Stomach (tissue), 4 donors: ENCODE results near the gene S100A5.

Source experiments
- EP300 ChIP-seq: sonication (generic); formaldehyde crosslinking; IDR thresholded peaks from one replicate; pipeline ENCODE4 v1.6.1; 2017; ENCODE audit warnings: antibody characterized with exemption
- POLR2A ChIP-seq, 4 donors: fragments of 450-650 bp; IDR thresholded peaks; one replicate each; pipeline ENCODE4 v1.6.1; 2016; ENCODE audit warnings: antibody characterized with exemption in 4 of 4, control low read depth in 2 of 4, mild to moderate bottlenecking in 1 of 4, moderate library complexity in 1 of 4
- POLR2AphosphoS5 ChIP-seq, 3 donors: sonication (generic); formaldehyde crosslinking; IDR thresholded peaks; one replicate each; pipeline ENCODE4 v1.6.1; 2016; ENCODE audit warnings: antibody characterized with exemption in 3 of 3
- TF ChIP-seq, protein P1 (sequence below), 7 experiments: fragments of 450-650 bp in 4 of 7; fragments of 200-600 bp in 3 of 7; sonication (generic) in 3 of 7; IDR thresholded peaks; one replicate each; pipeline ENCODE4 v1.5.1; 2016 to 2019; ENCODE audit warnings: antibody characterized with exemption in 7 of 7, control low read depth in 2 of 7, mild to moderate bottlenecking in 1 of 7

DNA sequence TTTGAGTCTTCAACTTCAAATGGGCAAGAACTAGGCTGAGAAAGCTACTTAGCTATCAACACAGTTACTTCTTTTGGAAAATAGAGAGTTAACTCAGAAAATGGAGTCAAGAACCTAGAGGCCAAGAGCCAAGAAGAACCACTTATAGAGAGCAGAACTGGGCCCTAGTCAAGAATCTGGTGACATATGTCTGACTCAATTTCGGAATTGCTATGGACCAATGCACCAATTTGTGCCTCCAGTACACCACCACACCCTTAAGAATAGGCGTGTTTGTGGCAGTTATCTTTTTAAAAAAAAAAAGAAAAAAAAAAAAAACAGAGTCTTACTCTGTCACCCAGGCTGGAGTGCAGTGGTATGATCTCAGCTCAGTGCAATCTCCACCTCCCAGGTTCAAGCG, 17.1 kb upstream of the S100A5 start:
- TF ChIP-seq POLR2A (IDR thresholded peaks at IDR 0.05): no peak
- no peak for TF ChIP-seq POLR2AphosphoS5 (IDR thresholded peaks at IDR 0.05)
- TF ChIP-seq EP300: no peak
- TF ChIP-seq, protein P1, sequence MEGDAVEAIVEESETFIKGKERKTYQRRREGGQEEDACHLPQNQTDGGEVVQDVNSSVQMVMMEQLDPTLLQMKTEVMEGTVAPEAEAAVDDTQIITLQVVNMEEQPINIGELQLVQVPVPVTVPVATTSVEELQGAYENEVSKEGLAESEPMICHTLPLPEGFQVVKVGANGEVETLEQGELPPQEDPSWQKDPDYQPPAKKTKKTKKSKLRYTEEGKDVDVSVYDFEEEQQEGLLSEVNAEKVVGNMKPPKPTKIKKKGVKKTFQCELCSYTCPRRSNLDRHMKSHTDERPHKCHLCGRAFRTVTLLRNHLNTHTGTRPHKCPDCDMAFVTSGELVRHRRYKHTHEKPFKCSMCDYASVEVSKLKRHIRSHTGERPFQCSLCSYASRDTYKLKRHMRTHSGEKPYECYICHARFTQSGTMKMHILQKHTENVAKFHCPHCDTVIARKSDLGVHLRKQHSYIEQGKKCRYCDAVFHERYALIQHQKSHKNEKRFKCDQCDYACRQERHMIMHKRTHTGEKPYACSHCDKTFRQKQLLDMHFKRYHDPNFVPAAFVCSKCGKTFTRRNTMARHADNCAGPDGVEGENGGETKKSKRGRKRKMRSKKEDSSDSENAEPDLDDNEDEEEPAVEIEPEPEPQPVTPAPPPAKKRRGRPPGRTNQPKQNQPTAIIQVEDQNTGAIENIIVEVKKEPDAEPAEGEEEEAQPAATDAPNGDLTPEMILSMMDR (IDR thresholded peaks at IDR 0.05): no peak
